C1 segment of cervical spinal cord (tissue), 14 donors: ENCODE results near the gene B3GALT6.

Source experiments
- DNase-seq, 14 donors: peaks; one replicate each; lab custom pipeline; 2025; lab: John Stamatoyannopoulos, UW

The B3GALT6 gene

DNA sequence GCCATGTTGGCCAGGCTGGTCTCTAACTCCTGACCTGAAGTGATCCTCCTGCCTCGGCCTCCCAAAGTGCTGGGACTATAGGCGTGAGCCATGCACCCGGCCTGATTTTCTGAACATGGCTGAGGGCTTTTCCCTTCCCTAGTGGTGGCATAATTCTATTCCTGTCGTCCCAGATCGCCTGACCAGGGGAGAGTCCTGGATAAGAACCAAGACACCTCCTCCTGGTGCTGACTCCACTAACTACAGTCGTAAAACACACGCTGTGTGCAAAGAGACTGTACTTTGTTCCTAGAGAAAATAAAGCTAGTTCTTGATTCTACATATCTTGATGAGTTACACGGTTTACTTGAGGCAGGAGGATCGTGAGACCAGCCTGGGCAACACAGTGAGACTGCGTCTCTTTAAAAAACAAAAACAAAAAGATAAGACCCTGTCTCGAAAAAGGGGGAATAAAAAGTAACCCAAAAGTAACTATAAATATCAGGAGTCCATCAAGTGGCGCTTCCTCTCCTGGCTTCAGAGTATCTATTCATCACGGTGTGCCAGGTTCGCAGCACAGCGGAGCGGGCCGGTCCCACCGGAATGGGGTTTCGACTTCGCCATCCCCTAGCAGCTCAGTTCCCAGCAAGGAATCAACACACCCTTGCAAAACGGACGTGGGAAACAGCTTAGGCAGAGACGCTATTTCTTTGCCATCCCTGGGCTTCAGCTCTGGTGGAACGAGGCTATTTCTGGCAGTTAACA lies 1.2 kb upstream of the B3GALT6 start:
- no peak for DNase-seq

DNA sequence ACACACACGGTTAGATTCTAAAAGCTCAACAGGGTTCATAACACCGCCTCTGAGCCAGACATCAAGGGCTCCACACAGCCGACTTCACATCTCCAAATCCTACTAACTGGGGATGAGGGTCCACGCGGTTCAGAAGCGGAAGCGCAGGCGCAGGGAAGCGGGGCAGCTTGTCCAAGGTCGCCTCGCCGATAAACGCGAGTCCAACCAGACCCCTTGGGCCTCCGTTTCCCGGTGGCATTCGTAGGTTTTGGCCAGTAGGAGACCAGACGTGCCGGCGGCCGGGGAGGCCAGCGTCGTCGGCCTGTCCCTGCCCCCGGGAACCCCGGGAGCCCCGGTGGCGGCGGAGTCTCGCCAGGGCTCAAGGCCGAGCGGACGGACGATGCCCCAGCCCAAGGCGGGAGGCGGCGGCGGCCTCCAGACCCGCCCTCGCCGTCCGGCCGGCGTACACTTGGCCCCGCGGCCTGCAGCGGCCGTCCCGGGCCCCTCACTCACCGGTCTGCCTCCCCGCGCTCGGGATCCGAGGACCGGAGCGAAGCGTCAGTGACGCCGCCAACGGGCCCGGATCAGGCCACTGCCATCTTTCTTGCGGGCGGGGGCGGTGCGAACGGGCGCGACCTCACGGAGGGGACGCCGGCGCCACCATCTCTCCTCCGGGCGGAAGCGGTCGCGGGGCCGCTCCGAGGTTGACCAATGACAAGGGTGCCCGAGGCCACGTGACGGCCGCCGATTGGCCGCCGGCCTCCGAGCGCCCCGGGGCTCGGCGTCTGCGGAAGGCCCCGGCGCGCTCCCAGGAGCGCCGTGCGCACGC lies 433 bp upstream of the B3GALT6 start, which contains the start of gene SDF4:
TSS of gene SDF4 (minus strand) at position 602 of the 808 bp plus-strand sequence. CDS start 3,229 bp downstream, outside the sequence.
- DNase-seq, result peak; percentile 56 to 97 (median 91)

DNA sequence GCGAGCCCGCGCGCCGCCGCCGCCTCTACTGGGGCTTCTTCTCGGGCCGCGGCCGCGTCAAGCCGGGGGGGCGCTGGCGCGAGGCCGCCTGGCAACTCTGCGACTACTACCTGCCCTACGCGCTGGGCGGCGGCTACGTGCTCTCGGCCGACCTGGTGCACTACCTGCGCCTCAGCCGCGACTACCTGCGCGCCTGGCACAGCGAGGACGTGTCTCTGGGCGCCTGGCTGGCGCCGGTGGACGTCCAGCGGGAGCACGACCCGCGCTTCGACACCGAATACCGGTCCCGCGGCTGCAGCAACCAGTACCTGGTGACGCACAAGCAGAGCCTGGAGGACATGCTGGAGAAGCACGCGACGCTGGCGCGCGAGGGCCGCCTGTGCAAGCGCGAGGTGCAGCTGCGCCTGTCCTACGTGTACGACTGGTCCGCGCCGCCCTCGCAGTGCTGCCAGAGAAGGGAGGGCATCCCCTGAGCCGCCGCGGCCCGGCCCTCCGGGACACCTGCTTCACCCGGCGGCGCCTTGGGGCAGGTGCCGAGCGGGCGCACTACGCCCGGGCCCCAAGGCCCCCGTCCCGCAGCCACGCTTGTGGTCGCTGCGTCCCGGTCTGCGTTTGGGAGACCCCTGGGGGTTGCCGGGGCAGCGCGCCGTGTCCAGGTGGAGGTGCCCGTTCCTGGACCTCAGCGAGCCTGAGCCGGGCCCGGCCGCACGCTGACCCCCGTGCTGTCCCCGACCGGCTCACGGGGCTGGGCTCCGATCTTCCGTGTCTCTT lies 944 bp downstream of the B3GALT6 start:
- no peak for DNase-seq

DNA sequence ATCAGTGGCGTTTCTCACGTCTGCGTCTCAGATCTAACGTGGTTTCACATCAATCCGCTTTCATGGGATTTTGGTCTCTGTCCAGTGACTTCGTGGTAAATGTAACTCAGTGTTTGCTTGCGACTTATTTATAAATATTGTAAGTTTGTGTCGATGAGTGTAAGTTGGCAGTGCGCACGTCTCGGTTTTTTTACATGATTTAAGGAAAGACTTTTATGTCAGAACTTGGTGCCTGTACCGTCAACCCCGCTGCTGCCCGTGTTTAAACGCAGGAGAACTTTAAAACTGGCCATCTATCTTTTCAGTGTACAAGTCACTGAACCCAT lies 1.5 kb downstream of the B3GALT6 start:
- no peak for DNase-seq

DNA sequence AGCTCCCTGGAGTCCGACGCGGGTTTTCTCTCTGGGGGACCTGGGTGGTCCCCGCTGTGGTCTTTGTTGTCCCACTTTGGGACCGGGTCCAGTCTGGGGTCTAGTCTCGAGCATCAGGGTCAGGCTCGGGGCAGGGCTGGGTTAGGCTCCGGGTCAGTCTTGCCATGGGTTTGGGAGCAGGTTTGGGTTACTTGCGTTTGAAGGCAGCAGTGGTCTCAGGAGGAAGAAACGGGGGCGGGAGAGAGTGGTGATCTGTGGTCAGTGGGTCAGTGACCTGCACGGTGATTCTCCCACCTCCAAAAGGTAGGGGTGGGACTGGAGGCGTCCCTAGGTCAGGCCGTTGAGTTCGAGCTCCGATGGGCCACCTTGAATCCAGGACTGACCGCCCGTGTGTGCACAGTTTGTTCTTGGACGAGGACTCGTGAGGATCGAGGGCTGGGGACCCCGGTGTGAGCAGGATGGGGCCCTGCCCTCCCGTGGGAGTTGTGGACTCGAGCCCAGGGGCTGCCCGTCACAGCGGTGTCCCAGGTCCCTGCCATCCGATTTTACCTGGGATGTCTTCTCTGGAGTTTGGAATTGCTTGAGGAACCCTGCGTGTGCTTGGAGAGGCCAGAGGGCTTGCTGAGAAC lies 2.3 kb downstream of the B3GALT6 start:
- no peak for DNase-seq

DNA sequence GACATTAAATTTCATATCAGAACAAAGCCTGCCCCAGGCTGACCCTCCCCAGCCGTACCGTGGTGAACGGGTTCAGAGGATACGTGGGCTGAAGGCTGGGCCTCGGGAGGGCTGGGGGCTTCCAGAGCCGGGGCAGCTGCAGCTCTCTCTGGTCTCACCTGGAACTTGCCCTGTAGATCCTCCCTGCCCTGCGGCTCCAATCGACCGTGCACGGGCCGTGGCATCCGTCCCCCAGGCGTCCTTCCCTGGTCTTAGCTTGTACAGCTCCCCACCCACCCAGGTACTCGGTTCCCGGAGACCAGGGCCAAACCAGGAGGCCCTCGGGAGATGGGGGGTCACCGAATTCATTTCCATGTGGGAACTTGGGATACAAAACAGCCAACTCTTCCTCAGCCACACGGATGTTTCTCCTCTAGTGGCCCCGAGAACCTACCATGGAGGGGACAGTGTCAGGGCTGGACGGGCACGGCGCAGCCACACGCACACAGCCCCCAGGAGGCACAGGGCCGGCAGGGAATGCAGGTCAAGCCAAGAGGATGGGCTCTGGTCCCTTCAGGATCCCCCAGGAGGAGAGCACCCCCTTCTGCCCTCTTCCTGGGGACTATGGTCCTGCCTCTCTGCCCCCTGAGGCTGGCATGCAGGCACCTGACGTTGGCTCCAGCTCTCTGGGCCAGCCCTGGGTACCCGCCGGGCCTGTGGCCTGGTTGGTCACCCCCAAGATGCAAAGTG lies 3.1 kb downstream of the B3GALT6 start:
- no peak for DNase-seq

DNA sequence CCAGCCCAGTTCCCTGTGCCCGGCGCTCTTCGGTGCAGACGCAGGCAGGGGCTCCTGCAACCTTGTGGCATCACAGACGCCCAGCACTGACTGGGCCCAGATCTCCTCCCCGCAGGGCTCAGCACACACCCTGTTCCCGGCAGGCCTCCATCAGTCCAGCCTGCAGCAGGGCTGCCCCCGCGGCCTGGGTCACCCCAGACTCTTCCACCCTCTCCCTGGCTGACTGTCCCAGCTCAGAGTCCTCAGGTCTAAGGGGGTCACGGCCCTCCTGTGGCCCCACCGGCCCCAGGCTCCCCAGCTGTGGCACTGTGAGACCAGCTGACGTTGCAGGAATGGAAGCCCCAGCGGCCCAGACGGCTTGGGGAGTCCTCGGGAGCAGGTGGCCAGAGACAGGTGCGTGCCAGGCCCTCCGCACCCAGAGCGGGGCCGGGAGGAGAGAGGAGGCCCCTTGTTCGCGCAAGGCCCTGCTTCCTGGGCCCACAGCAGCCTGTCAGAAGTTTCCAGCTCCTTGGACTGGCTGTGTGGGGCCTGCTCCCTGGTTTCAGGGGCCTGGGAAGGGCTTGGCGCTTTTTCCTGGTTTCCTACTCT lies 4.2 kb downstream of the B3GALT6 start:
- no peak for DNase-seq

DNA sequence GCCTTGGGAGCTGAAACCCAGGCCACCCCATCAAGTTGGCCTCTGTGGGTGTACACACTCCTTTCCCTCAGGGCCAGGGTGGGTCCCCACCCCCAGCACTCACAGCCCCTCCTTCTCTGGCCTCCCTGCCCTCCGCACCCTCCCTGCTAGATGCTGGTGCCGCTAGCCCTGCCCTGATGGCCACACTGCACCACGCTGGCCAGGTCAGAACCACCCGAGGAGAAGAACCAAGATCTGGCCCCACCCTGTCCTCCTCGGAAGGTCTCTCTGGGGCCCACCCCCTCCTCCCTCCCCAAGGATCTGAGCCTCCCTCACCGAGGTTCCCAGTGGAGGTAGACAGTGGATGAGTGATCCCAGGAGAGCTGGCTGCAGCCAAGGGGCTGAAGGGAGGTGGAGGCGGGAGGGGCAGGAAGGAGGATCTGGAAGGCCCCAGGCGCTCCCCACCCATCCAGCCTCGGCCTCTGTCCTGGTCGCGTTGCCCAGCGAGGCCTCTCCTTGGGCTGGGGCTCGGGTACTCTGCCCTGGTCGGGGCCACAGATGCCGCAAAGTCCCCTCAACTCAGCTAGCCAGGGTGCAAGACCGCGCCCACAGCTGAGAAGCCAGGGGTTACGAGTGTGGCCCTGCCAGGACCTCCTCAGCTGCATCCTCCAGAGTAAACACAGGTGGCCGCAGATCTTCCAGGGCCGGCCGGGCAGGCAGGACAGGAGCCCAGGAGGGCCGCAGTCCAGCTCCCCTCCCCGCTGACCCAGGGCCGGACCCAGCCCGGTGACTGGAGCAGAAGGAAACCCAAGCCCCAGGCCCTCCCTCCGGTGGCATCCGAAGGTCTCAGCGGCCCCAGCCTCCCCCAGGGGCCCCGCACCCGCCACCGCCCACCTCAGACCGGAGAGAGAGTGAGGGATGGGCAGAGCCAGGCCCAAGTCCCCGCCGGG lies 5.2 kb downstream of the B3GALT6 start:
- no peak for DNase-seq

DNA sequence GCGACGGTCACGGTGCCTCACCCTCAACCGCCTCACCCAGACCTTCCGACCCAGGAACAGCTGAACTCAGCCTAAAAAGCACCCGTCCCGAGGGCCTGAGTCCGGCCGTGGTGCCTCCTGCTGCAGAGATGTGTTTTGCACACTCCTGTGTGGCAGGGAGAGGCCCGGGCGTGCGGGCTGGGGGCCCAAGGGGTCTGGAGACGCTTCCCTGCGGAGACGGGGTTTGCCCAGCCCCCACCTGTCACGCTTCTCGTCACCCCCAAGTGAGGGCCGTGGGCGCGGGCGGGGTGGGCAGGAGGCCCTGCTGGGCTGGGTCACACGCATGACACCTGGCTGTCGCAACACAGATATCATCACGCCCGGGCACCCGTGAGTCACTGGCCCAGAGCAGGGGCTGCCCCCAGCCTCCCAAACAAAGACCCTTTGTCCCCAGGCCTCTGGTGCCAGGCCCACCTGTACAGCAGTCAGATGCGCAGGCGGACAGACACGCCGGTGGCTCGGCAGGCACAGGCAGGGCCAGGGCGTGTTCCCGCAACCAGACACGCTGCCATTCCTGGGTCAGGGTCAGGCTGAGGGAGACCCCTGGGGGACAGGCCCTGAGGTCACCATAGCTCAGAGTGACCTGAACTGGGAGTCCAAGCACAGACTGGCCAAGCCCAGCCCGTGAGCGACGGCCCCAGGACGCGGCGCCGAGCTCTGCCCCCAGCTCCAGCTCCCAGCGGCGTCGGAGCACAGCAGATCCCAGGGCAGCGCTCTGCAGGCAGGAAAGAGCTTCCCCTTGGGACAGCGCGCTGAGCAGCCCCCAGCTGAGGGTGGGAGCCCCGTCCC lies 6.1 kb downstream of the B3GALT6 start:
- DNase-seq, result no peak

DNA sequence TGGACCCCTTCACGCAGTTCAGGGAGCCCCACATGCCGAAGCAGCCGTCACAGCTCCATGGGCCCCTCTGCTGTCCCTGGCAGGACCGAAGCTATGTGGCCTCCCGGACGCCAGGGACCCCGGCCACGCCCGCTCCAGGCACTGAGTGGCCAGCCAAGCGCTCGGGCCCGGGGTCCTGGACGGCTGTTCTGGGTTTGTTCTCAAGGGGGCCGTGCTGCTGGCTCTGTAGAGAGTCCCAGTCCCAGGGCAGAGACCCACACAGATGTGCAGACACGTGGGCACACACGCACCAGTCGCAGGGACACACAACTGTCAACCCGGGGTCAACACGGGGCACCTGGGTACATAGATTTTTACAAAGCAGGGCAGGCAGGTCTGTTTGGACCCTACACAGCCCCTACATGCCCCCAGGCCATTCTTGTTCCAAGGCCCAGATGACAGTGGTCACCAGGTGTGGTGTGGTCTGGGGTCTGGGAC lies 6.7 kb downstream of the B3GALT6 start:
- DNase-seq, result no peak

DNA sequence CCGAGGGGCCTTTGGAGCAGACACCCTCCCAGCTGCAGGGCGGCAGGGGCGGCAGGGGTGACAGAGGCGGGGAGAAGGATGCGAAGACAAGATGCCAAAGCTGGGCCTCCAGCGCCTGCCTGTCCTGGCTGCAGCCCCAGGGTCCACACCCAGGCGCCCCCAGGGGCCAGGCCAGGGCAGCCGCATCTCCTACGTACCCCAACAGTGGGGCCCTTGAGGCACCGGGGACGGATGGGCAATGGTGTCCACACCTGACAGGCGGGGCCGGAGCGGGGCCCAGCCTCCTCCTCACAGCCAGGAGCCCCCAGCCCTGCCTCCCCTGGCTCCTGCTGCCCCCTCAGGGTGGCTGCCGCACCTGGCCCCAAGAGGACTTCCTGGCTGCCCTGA lies 7.2 kb downstream of the B3GALT6 start:
- DNase-seq, result no peak

DNA sequence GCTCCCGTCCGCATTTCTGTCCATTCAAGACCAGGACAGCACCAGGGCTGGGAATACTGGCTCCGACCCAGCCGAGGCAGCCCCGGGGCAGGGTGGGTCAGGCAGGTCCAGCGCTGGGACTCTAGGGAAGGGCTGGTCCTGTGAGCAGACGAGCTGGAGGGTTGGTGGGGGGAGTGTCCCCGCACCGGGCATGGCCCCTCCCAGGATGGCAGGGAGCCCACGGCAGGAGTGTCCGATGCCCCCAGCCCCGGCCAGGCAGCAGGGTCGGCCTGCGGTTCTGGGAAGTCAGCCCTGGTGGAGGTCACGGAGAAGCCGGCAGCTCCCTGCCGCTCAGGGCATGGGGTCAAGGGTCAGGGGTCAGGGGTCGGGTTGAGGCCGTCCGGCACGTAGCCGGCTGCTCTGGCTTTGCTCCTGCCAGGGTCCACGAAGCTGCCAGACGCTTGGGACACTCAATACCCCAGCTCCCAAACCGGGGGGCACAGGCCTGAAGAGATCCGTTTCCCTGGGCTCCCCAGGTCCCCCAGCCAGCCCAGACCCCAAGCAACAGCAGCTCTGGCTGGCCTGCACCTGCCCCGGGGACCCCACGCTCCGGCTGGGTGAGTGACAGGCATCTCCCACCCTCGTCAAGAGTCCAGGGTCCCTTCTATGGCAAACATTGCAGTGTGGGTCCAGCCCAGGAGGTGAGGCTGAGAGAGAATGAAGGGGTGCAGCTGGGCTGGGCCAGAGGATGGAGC lies 7.7 kb downstream of the B3GALT6 start:
- no peak for DNase-seq

DNA sequence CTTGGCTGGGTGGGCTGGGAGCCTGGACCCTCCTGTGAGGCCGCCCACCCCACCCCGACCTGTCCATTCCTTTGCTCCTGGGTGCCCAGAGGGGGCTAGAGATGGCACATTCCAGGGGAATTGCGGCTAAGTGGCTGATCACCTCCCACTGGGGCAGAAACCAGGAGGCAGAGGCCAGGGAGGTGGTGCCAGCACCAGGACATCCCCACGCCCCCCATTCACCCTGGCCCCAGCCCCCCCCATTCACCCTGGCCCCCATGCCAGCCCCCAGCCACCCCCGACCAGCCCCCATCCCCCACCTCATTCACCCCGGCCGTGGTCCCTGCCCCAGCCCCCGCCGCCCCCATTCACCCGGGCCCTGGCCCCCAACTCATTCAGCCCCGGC lies 8.3 kb downstream of the B3GALT6 start:
- no peak for DNase-seq

DNA sequence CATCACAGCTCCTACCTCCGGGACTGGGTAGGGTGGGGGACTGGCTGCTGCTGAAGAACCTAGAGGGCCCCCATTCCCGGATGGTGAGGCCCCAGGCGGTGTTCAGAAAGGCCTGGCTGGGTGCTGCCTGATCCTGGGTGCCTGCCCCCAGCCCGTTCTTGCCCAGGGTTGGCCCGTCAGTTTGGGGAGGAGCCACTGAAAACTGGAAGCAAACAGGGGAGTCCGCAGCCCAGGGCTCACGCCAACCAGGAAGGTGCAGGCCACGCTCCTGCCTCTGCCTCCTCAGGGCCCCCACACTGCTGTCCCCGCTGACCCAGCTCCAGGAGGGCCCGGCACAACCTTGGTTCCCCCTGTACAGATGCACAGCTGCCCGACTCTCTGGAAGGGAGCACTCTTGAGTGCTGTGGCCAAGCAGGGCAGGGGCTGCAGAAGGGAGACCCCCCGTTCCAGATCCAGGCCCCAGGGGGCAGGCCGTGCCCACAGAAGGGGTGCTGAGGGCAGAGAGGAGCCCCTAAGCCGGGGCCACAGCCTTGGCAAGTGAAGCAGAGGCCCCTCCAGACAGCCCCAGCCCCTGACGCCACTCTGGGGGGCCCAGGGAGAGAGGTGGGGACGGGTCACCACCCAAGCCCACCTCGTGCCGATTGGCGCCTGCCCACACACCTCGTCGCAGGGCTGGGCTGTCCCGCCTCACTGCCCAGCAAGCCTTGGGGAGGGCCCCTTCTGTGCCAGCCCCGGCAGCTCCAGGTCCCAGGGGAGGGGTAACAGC lies 9.0 kb downstream of the B3GALT6 start:
- DNase-seq, result no peak

DNA sequence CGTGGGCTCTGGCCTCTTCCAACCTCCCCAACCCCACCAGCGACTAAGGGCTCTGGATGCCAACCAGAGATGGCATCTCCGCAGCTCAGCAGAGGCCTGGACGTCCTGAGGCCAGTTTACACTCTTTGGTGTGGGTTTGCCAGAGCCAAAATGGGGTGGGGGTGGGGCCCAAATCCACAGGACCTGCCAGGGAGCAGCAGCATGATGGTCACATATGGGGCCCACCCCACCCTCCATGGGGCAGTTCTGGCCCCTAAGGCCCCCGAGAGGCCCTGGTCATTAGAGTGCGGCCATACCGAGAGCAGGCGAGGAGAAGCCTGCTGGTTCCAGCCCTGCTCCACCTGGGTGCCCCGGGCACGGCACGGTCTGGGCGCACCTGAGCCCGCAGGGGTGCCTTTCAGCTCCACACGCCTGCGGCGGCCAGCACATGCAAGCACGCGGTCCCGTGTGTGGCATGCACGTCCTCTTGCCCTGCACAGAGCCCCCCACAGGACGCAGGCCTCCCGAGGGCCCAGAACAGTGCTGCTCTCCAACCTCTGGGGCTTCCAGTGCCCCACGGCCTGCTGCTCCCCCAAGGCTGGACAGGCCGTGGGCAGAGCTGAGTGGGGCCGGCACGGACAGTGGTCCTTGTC lies 9.7 kb downstream of the B3GALT6 start:
- DNase-seq, result no peak

DNA sequence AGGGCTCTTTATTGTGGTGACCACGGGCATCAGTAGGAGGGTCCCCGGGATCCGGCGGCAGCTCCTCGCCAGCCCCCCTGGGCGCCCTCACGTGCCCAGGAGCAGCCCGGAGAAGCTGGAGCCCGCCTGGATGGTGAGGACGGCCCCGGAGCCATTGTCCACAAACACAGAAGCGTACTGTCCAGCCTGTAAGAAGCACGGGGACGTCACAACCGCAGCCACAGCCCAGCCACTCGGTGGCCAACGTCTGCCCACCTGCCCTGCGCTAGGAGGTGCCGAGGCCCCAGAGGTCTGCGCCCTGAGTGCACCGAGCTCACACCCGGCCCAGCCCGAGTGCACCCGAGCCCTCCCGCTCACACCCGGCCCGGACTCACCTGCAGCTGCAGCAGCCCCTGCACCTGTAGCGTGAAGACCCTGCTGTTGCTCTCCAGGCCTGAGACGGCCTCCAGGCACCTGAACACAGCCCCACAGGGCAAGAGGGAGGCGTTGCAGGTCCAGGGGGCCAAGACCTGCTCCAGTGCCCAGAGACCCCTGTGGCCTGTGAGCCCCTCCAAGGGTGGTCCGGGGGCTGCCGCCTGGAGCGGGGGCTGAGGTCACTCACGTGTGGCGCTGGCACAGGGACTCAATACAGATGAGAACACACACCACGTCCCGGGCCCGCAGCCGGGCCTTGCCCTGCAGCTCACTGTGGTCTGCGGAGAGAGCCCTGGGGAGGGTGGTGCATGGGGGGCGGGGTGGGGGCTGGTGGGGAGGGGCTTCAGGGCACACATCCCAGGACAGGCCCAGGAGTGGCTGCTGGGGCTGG lies 10.6 kb downstream of the B3GALT6 start:
- no peak for DNase-seq
